Colon (tissue), 2 donors: ENCODE results near the gene EFNA2.
"Not testable (repeated sequence)": the region's sequence is repeated elsewhere in the genome, so short reads cannot be mapped to it uniquely, and the experiment has no call there.

Experiments used
- FAIRE-seq: peaks from 2 replicates; lab custom pipeline; 2012; peaks lifted over from hg19 to GRCh38; lab: Jason Lieb, UNC
- donor health status: control.
- donor health status: control.

The EFNA2 gene

DNA sequence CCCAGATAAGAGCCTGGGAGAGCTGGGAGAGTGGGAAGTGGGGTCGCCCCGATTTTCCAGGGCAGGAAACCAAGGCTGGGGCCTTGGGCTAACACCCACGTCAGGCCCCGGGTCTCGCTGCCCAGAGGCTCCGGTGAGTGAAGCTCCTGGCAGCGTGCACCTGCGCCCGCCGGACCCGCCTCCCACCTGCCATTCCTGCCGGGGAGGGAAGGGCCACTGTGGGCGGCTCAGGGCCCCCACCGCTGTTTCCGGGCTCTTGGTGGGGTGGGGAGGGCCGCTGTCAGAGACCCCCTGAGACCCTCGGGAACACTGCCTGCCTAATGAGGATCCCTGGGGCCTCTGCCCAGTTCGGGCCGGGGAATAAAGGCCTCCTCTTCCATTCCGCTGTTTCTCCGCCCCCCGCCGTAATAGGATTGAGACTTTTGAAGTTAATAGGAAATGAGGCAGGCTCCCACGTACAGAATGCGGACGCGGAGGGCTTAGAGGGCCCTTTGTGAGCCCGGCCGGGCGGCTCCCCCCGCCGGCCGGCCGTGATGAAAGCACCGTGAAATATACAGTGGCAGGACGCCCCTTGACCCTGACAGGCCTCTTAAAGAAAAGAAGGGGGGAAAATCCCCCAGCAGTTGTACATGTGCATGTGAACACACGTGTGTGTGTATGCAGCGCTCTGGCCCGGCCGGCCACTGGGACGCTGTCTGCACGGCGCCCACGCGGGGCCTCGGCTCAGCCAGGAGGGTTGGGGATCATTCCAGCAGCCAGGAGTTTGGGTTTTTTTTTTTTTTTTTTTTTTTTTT is 33.2 kb downstream of the EFNA2 start:
- FAIRE-seq, result no peak

DNA sequence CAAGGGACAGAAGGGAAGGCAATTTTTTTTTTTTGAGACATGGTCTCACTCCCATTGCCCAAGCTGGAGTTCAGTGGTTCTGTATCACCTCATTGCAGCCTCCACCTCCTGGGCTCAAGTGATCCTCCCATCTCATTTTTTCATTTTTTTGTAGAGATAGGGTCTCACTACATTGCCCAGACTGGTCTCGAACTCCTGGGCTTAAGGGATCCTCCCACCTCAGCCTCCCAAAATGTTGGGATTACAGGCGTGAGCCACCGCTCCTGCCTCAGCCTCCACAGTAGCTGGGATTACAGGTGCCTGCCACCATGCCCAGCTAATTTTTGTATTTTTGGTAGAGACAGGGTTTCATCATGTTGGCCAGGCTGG is 34.6 kb downstream of the EFNA2 start:
- not testable (repeated sequence) for FAIRE-seq

- FAIRE-seq, result no peak
These were observed 35.9 kb downstream of the EFNA2 start for GRCh38 chr19:1321539-1321938.

DNA sequence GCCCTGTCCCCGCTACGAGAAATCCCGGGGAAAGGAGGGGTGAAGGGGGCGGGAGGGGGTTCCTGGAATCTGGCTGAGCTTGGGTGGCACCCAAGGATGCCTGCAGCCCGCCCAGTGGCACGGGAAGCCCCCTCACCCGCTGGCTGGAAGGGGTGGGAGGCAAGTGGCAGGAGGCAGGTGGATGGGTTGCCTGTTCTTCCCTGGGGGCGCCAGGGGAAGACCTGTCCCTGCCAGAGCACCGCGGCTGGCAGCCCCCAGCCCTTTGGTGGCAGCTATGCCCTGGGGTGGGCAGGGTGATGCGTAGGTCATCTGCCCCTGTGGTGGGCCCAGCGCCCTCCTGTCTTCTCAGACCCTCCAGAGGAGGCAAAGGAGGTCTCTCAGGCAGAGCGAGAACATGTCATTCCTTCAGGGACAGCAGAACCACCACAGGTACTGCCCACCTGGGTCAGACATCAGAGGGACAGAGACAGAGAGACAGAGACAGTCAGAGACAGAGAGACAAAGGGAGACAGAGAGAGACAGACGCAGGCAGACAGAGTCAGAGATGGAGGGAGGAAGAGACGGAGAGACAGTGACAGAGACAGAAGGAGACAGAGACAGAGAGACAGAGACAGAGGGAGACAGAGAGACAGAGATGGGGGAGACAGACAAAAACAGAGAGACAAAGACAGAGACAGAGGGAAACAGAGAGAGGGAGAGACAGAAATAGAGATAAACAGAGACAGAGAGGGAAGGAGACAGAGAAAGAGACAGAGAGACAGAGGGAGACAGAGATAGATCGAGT is 36.7 kb downstream of the EFNA2 start:
- FAIRE-seq, result no peak

DNA sequence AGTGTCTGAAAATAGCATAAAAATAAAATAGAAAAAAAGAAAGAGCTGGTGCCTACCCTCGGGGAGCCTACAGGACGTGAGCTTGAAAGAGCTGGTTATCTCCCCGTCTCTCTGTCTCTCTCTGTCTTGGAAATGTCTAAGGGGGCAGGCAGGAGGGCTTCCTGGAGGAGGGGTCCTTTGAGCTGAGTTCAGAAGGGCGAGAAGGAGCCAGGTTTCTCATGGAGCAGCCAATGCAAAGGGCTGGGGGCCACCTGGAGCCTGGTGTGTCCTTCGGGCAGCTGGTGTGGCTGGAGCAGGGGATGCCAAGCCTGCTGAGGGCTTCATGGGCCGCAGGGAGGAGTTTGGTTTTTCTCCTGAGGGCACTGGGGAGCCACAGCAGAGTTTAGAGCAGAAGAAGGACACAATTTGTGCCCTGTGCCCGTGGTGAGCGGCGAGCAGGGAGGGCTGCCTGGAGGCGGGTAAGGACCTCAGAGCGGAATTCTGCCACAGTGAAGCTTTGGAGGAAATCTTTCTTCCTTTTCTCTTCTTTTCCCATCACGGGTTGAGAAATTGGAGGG is 38.7 kb downstream of the EFNA2 start:
- no peak for FAIRE-seq

DNA sequence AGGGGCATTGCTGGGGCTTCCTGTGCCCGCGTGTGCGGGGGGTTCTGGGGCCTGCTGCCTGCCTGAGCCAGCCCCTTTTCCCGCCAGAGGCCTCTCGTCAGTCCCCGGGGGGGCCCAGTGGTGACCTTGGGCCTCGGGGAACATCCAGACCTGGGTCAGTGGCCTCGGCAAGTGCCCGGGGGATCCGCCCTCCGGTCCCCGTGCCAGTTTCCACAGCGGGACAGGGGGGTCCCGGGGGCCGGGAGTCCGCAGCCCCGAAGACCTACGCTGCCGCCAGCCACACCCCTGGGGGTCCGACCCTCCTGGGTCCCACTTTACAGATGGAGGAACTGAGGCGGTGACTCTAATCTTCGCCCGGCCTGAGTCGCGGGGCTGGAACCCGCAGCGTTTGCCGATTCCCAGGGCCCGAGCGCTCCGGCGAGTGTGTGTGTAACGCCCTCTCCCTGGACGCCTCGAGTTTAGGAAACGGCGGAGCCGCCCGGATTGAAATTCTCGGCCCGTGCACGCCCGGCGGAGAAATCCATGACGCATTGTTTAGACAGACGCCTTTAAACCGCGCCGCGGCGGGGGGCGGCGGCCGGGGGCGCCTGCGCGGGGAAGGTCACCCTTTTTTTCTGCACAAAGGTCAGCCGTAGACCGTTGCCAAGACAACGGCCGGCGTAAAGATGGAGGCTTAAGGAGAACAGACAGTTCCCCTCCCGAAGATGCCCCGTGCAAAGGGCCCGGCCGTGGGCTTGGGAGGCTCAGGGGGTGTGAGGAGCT is 39.3 kb downstream of the EFNA2 start:
- no peak for FAIRE-seq

- FAIRE-seq, result no peak
These were observed 40.1 kb downstream of the EFNA2 start for GRCh38 chr19:1325568-1326294.

GRCh38 chr19:1327125-1327524 is 41.5 kb downstream of the EFNA2 start:
- FAIRE-seq, result no peak

DNA sequence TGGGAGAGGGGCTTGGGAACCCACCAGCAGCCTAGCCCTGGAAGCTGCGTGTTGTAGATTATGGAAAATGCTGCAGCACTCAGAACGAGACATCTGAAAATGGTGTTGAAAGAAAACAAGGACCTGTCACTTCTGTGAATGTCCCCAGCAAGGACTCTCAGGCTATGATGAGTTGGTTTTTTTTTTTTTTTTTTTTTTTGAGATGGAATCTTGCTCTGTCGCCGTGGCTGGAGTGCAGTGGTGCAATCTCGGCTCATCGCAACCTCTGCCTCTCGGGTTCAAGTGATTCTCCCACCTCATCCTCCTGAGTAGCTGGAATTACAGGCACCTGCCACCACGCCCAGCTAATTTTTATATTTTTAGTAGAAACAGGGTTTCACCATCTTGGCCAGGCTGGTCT is 46.5 kb downstream of the EFNA2 start:
- not testable (repeated sequence) for FAIRE-seq

DNA sequence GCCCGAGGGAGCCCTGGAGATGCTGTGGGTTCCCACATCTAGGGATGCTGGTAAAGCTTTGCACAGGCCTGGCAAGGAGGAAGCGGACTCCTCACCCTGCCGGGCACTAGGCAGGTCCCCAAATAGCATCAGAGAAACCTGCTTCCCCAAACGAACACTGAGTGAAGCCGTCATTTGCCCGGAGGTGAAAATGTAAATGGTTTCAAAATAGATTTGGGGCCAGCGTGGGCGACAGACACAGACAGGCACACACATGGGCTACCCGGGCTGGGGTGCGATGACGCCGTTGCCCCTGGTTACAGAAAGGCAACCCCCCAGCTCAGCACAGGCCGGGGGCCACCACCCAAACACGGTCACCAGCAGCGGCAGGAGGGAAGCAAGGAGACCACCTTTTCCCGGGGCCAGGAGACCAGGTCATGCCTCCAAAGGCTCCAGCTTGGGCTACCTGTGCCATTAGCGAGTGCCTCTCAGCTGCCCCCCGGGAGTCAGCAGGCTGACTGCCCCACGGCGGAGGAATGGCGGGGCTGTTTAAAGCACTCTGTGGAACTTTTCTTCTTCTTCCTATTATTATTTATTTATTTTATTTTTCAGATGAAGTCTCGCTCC is 50.5 kb downstream of the EFNA2 start:
- FAIRE-seq, result no peak

GRCh38 chr19:1340681-1341469 is 55.2 kb downstream of the EFNA2 start:
- no peak for FAIRE-seq

- no peak for FAIRE-seq
These were observed 57.4 kb downstream of the EFNA2 start for GRCh38 chr19:1343041-1343440.

DNA sequence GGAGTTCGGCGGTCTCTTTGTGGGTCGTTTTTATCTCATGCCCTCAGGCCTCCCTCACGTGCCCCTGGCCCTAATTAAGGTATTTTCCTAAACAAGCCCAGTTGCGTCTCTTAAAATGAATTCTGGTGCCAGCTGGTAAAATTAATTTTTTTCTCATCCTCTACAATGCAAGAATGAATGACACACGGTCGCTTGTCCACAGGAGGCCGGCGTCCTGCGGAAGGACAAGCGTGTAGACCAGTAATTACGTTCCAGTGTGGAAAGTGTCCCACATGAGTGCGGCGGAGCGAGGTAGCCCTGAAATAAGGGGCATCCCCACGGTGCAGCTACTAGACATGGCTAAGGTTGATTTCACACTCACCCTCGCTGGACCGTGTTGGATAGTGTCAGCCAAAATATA is 63.5 kb downstream of the EFNA2 start:
- FAIRE-seq, result no peak

DNA sequence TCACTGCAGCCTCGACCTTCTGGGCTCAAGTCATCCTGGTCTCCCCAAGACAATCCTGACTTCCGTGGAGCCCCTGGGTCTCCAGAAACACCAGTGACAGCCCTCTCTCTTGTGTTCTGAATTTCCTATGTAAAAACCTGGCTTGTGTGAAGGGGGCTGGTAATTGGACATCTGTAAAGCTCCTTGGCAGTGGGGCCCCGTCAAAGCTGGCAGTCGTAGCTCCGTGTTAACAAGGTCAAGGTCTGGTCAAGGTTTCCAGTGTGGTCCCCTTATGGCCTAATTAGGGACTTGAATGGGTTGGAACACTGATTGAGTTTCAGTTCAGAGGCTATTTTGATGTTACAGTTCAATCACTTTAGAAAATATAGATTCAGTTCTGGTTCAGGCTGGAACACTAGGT is 65.2 kb downstream of the EFNA2 start:
- FAIRE-seq, result no peak
